Prostate gland (tissue), 2 donors: ENCODE measurements around the gene C10orf90.

Source experiments
- POLR2AphosphoS5 ChIP-seq: sonication (generic); formaldehyde crosslinking; IDR thresholded peaks from one replicate; pipeline ENCODE4 v1.6.1; 2017; ENCODE audit warnings: antibody characterized with exemption
- TF ChIP-seq, protein P1 (sequence below), 4 experiments: fragments of 200-600 bp in 2 of 4; fragments of 450-650 bp in 2 of 4; sonication (generic) in 2 of 4; IDR thresholded peaks; 1 replicate in 3 of 4; 2 replicates in 1 of 4; pipeline ENCODE4 v1.5.1; 2016 to 2019; ENCODE audit warnings: antibody characterized with exemption in 4 of 4, mild to moderate bottlenecking in 2 of 4, moderate library complexity in 2 of 4

DNA sequence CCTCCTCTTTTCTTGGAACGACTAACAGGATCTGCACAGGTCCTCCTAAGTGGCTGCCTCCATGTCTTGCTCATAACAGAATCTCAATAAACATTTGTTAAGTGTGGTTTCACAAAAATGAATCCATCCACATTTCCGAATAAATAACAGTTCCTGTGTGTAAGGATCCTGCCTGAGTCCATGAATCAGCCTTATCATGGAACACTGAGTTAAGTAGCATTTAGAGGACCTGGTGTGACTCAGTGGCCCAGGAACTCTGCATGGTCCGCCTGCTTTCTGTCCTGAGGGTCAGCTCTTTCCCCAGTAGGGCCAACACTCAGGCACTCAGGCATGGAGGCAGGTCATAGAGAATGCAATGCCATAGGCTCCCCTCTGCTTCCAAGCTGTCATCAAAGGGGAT lies 15.8 kb upstream of the C10orf90 start:
- TF ChIP-seq, protein P1, sequence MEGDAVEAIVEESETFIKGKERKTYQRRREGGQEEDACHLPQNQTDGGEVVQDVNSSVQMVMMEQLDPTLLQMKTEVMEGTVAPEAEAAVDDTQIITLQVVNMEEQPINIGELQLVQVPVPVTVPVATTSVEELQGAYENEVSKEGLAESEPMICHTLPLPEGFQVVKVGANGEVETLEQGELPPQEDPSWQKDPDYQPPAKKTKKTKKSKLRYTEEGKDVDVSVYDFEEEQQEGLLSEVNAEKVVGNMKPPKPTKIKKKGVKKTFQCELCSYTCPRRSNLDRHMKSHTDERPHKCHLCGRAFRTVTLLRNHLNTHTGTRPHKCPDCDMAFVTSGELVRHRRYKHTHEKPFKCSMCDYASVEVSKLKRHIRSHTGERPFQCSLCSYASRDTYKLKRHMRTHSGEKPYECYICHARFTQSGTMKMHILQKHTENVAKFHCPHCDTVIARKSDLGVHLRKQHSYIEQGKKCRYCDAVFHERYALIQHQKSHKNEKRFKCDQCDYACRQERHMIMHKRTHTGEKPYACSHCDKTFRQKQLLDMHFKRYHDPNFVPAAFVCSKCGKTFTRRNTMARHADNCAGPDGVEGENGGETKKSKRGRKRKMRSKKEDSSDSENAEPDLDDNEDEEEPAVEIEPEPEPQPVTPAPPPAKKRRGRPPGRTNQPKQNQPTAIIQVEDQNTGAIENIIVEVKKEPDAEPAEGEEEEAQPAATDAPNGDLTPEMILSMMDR (IDR thresholded peaks at IDR 0.05): no peak
- no peak for TF ChIP-seq POLR2AphosphoS5
